Heart left ventricle (tissue), 16 donors: ENCODE data around the gene ADNP. TPM values are rescaled to one million over a fixed set of nuclear protein-coding genes. Genes with fewer than 3 reads are reported as not detected.

ENCODE experiments used
- ATAC-seq, 4 donors: fragments of 200-7000 bp; cut with Tn5 transposase; one replicate each; pipeline ENCODE4 v1.9.1; 2020 to 2022; ENCODE audit warnings: moderate library complexity in 4 of 4, mild to moderate bottlenecking in 3 of 4, moderate number of reproducible peaks in 1 of 4
- DNase-seq, 5 donors: peaks; one replicate each; pipeline ENCODE4 v3.0.0-alpha.2; 2020
- H3K27ac ChIP-seq, 12 donors: fragments of 200-600 bp; sonication (generic) in 4 of 12; one replicate each; pipeline versions ENCODE4 v1.5.0 to v1.8.0; 2016 to 2022; ENCODE audit warnings: mild to moderate bottlenecking in 2 of 12
- H3K27me3 ChIP-seq, 9 donors: fragments of 200-600 bp; sonication (generic) in 2 of 9; one replicate each; pipeline versions ENCODE4 v1.5.1 to v1.8.0; 2016 to 2022; ENCODE audit warnings: mild to moderate bottlenecking in 3 of 9
- H3K36me3 ChIP-seq, 9 donors: fragments of 200-600 bp; sonication (generic) in 2 of 9; one replicate each; pipeline versions ENCODE4 v1.5.0 to v1.8.0; 2018 to 2022; ENCODE audit warnings: mild to moderate bottlenecking in 2 of 9
- H3K4me1 ChIP-seq, 12 donors: fragments of 200-600 bp; sonication (generic) in 4 of 12; one replicate each; pipeline versions ENCODE4 v1.5.0 to v1.8.0; 2016 to 2022; ENCODE audit warnings: mild to moderate bottlenecking in 3 of 12
- H3K4me3 ChIP-seq, 12 donors: fragments of 200-600 bp; sonication (generic) in 4 of 12; one replicate each; pipeline versions ENCODE4 v1.5.0 to v1.8.0; 2017 to 2022; ENCODE audit warnings: mild to moderate bottlenecking in 9 of 12, moderate library complexity in 4 of 12
- H3K9me3 ChIP-seq, 12 donors: fragments of 200-600 bp; sonication (generic) in 4 of 12; one replicate each; pipeline versions ENCODE4 v1.5.0 to v1.8.0; 2016 to 2022; ENCODE audit warnings: mild to moderate bottlenecking in 1 of 12
- CTCF ChIP-seq, 12 donors: fragments of 200-600 bp; sonication (generic) in 4 of 12; IDR thresholded peaks; one replicate each; pipeline versions ENCODE4 v1.5.0 to v1.8.0; 2018 to 2022; ENCODE audit warnings: antibody characterized with exemption in 12 of 12, mild to moderate bottlenecking in 5 of 12
- POLR2A ChIP-seq, 2 donors: fragments of 450-650 bp; IDR thresholded peaks; one replicate each; pipeline ENCODE4 v1.6.1; 2017; ENCODE audit warnings: antibody characterized with exemption in 2 of 2, mild to moderate bottlenecking in 2 of 2, moderate library complexity in 2 of 2
- WGBS, 4 donors: extraction: QIAGEN DNeasy Blood & Tissue Kit in 2 of 4; methylation state at CpG; one replicate each; pipeline versions ENCODE4 v1.1.5 to v1.1.7; 2013 to 2018; 5-methylcytosine and 5-hydroxymethylcytosine counted together
- intact Hi-C, 10 donors: fragments of 100-400 bp; cut with DNase I; formaldehyde crosslinking; loops; one replicate each; pipeline versions ENCODE4 v1.11.1 to v1.14.2; 2022
- polyA plus RNA-seq, 2 donors: library from polyadenylated mRNA; stranded (reverse); fragments of 200-250 nt; gene quantifications; one replicate each; pipeline ENCODE4 v1.2.3, GENCODE V29; 2013
- total RNA-seq, 9 donors: library from RNA; depleted of rRNA in 2 of 9; stranded (reverse); fragments of >200 nt in 2 of 9; fragmentation: NEBNext Ultra II Directional in 3 of 9; extraction: Animal tissue kit (Norgen Biotek cat#: 25700) in 3 of 9; gene quantifications; one replicate each; pipeline versions ENCODE4 v1.1.0 to v1.2.4, GENCODE V29; 2016 to 2023
- donor health status: ischemic (EF 13 %, LVEDD 7.1; RV severe dilation, severe dysfunction).
- donor health status: healthy with polysubstance abuse.
- donor health status: DM: no; HTN: yes; CAD: no.
- donor health status: DM: no; HTN: no; CAD: no.
- donor health status: ischemic (EF 25% LVEDD 6.9; RV normal size, moderate dysfunction).
- donor health status: ischemic (EF 25% LVEDD 5.7; RV mildly dilated, moderate dysfunction).
- donor health status: healthy.
- donor health status: DM: yes; HTN: yes; CAD: no.
- donor health status: ischemic (EF 35%, LVEDD 5.7; RV mildly dilated, moderate dysfunction).
- donor health status: nonischemic (EF 11% LVEDD 7.7; RV severe dilation, severe dysfunction).
- donor health status: DM: yes; HTN: yes; CAD: no.
- donor health status: PGD.
- donor health status: ischemic (EF 29% LVEDD 5.4; RV normal size, mild dysfunction).
- donor health status: nonischemic (EF 23%, LVEDD 6.1; RV moderate dilation, normal function).

Gene ADNP
- total and polyA plus RNA-seq, 11 donors = 18.1 to 50.6 (median 30.5) TPM

GRCh38 chr20:50844430-50845100, 86.7 kb downstream of the ADNP start:
- no peaks in the 10 kb centered on the region for H3K36me3 ChIP-seq
- WGBS, 4 donors = 88 to 96% (median 91%) methylated on average over 3 to 9 of the region's 9 CpGs
- H3K4me3 ChIP-seq = no peak overlapping the region
- no peak for DNase-seq
- ATAC-seq = no peak
- no peaks in the 10 kb centered on the region for H3K9me3 ChIP-seq
- no peak for TF ChIP-seq POLR2A (IDR thresholded peaks at IDR 0.05)
- no peak for TF ChIP-seq CTCF (IDR thresholded peaks at IDR 0.05)
- intact Hi-C loops = no loop called here
- H3K27ac ChIP-seq = no peak overlapping the region
- no peaks in the 10 kb centered on the region for H3K27me3 ChIP-seq
- H3K4me1 ChIP-seq = peaks cover 0 to 14% (median 11%) of the 10 kb centered on the region in 12 donors

- TF ChIP-seq CTCF (IDR thresholded peaks at IDR 0.05) (no peak), POLR2A (IDR thresholded peaks at IDR 0.05) (no peak)
- 88 to 92% (median 90%) methylated on average over 9 of the region's 9 CpGs for WGBS, 4 donors
Measured at GRCh38 chr20:50843331-50844276, 87.6 kb downstream of the ADNP start.

GRCh38 chr20:50842821-50843220, 88.4 kb downstream of the ADNP start:
- DNase-seq (no peak), ATAC-seq (no peak)
- intact Hi-C loops = no loop called here
- TF ChIP-seq CTCF (IDR thresholded peaks at IDR 0.05) (no peak), POLR2A (IDR thresholded peaks at IDR 0.05) (no peak)
- WGBS, 4 donors = 94 to 99% (median 97%) methylated on average over 5 of the region's 5 CpGs
- H3K4me1 ChIP-seq = peaks cover 0 to under 1% (median 0%) of the 10 kb centered on the region in 12 donors
- H3K4me3 ChIP-seq = no peak overlapping the region
- H3K36me3 ChIP-seq = no peaks in the 10 kb centered on the region
- no peaks in the 10 kb centered on the region for H3K27me3 ChIP-seq
- H3K27ac ChIP-seq = no peak overlapping the region
- H3K9me3 ChIP-seq = no peaks in the 10 kb centered on the region

More at GRCh38 chr20:50843331-50844276, 87.6 kb downstream of the ADNP start:
- intact Hi-C loops = no loop called here
- no peak for DNase-seq
- Histone ChIP-seq H3K9me3 (no peaks in the 10 kb centered on the region), H3K4me3 (no peak overlapping the region), H3K27me3 (no peaks in the 10 kb centered on the region), H3K27ac (no peak overlapping the region), H3K36me3 (no peaks in the 10 kb centered on the region), H3K4me1 (peaks cover 0 to 5% (median 4%) of the 10 kb centered on the region in 12 donors)
- ATAC-seq = no peak

Other genes with a start within 250 kb of the ADNP start
- 10 to 100 TPM in 2 of 9 donors, 1 to 10 TPM in 7; 2.4 to 10.4 (median 4.9) TPM for gene RIPOR3, start 239.9 kb downstream of the ADNP start, total RNA-seq
- gene RIPOR3, start 239.9 kb downstream of the ADNP start, polyA plus RNA-seq = 10 to 100 TPM in 1 of 2 donors, 1 to 10 TPM in 1; 3.0 to 20.7 TPM
- 10 to 100 TPM in 1 of 9 donors, 1 to 10 TPM in 8; 2.7 to 12.2 (median 5.1) TPM for gene PARD6B, start 199.9 kb downstream of the ADNP start, total RNA-seq
- gene PARD6B, start 199.9 kb downstream of the ADNP start, polyA plus RNA-seq = 1 to 10 TPM; 1.3 to 2.4 TPM
- gene BCAS4, start 136.4 kb downstream of the ADNP start, total RNA-seq = 1 to 10 TPM; 1.7 to 5.1 (median 2.1) TPM
- 1 to 10 TPM in 1 of 2 donors, under 1 TPM in 1; 0.78 to 1.8 TPM for gene BCAS4, start 136.4 kb downstream of the ADNP start, polyA plus RNA-seq
- gene DPM1, start 27.1 kb upstream of the ADNP start, total RNA-seq = 10 to 100 TPM; 32.5 to 53.1 (median 49.5) TPM
- 10 to 100 TPM; 32.5 to 58.2 TPM for gene DPM1, start 27.1 kb upstream of the ADNP start, polyA plus RNA-seq
- 1 to 10 TPM; 2.6 to 3.9 (median 2.8) TPM for gene MOCS3, start 27.4 kb upstream of the ADNP start, total RNA-seq
- 1 to 10 TPM; 1.2 to 2.7 TPM for gene MOCS3, start 27.4 kb upstream of the ADNP start, polyA plus RNA-seq
- gene KCNG1, start 91.7 kb upstream of the ADNP start, total RNA-seq = under 1 TPM in 7 of 9 donors, not detected in 2; 0.10 to 0.59 (median 0.38) TPM
- gene KCNG1, start 91.7 kb upstream of the ADNP start, polyA plus RNA-seq = under 1 TPM; 0.11 to 0.64 TPM